Kidney (tissue), 14 donors: ENCODE measurements around the gene TTR. TPM values are rescaled to one million over a fixed set of nuclear protein-coding genes. Genes with fewer than 3 reads are reported as not detected.

Experiments used
- DNase-seq, 5 donors: peaks; one replicate each; pipeline ENCODE4 v3.0.0-alpha.2; 2013 to 2020
- FAIRE-seq: peaks from 2 replicates; lab custom pipeline; 2012; peaks lifted over from hg19 to GRCh38; lab: Jason Lieb, UNC
- H3K27ac ChIP-seq, 2 donors: one replicate each; pipeline ENCODE4 v1.7.0; 2013; ENCODE audit warnings: low read depth in 2 of 2, low read length in 2 of 2, inconsistent platforms in 1 of 2
- H3K27me3 ChIP-seq: one replicate; pipeline ENCODE4 v1.7.1; 2013; ENCODE audit warnings: low read length, inconsistent platforms; ENCODE audit not compliant: control insufficient read depth, insufficient read depth
- H3K36me3 ChIP-seq, 3 donors: one replicate each; pipeline versions ENCODE4 v1.7.0 to v1.7.1; 2013; ENCODE audit warnings: low read length in 3 of 3, control low read depth in 1 of 3, inconsistent platforms in 1 of 3; ENCODE audit not compliant: insufficient read depth in 3 of 3, control insufficient read depth in 2 of 3
- H3K4me1 ChIP-seq, 3 donors: one replicate each; pipeline versions ENCODE4 v1.7.0 to v1.7.1; 2013; ENCODE audit warnings: low read length in 3 of 3, inconsistent platforms in 1 of 3, low read depth in 1 of 3; ENCODE audit not compliant: control insufficient read depth in 2 of 3, insufficient read depth in 2 of 3
- H3K4me3 ChIP-seq, 3 donors: one replicate each; pipeline versions ENCODE4 v1.7.0 to v1.8.1; 2013; ENCODE audit warnings: low read length in 3 of 3, control low read depth in 1 of 3, inconsistent platforms in 1 of 3
- H3K9ac ChIP-seq, 3 donors: one replicate each; pipeline versions ENCODE4 v1.7.0 to v1.7.1; 2013; ENCODE audit warnings: low read length in 3 of 3, control low read depth in 1 of 3, inconsistent platforms in 1 of 3
- H3K9me3 ChIP-seq, 3 donors: one replicate each; pipeline versions ENCODE4 v1.7.0 to v1.7.1; 2013; ENCODE audit warnings: low read length in 3 of 3, control low read depth in 1 of 3, inconsistent platforms in 1 of 3; ENCODE audit not compliant: control insufficient read depth in 2 of 3, insufficient read depth in 1 of 3
- CTCF ChIP-seq: IDR thresholded peaks from 3 replicates; pipeline ENCODE4 v1.5.1; 2012; ENCODE audit warnings: mild to moderate bottlenecking, moderate library complexity, borderline replicate concordance; ENCODE audit not compliant: insufficient read depth; ENCODE audit errors: extremely low read depth
- intact Hi-C: fragments of 100-400 bp; cut with DNase I; formaldehyde crosslinking; loops from one replicate; pipeline ENCODE4 v1.11.1; 2022
- polyA plus RNA-seq: library from polyadenylated mRNA; stranded (reverse); fragments of 350-450 nt; fragmentation: Illumina TruSeq; extraction: RNeasy Lipid Tissue Mini Kit (QIAGEN cat#74804); gene quantifications from one replicate; pipeline ENCODE4 v1.2.3, GENCODE V29; 2014; ENCODE audit warnings: low read depth, low replicate concordance; ENCODE audit not compliant: insufficient read depth
- total RNA-seq: library from RNA; stranded (reverse); fragmentation: NEBNext Ultra II Directional; extraction: Animal tissue kit (Norgen Biotek cat#: 25700); gene quantifications from one replicate; pipeline ENCODE4 v1.2.1, GENCODE V29; 2021
- donor health status: control.
- donor health status: control.
- donor health status: control.
- donor health status: control.
- donor health status: control.
- donor health status: DM: yes; HTN: yes; CAD: no.
- donor health status: Normal renal cell carcinoma (clear cell type).

TTR gene
- total and polyA plus RNA-seq, 2 donors from 2014 or later: 4.4 TPM; not detected in 1

GRCh38 chr18:31562726-31563125 is 29.0 kb upstream of the TTR start:
- FAIRE-seq (peak; percentile 78), DNase-seq (peak in 2 of 5 donors; percentile 37 to 48)
- Histone ChIP-seq H3K9ac (no peak overlapping the region), H3K9me3 (no peaks in the 10 kb centered on the region), H3K4me3 (peak overlapping the region in 1 of 3 donors; percentile 4), H3K27ac (no peak overlapping the region), H3K36me3 (no peaks in the 10 kb centered on the region), H3K27me3 (no peaks in the 10 kb centered on the region), H3K4me1 (peaks cover 0 to 23% (median 3%) of the 10 kb centered on the region in 3 donors)
- intact Hi-C loops: loop anchor here (5.0 kb wide), 1 partner anchor 160 kb away; no protein-coding TSS in a partner anchor
- TF ChIP-seq CTCF: no peak

GRCh38 chr18:31563778-31564177 is 27.9 kb upstream of the TTR start:
- peaks cover 0 to 28% (median 3%) of the 10 kb centered on the region in 3 donors for H3K4me1 ChIP-seq
- H3K27ac ChIP-seq: no peak overlapping the region
- TF ChIP-seq CTCF: no peak
- no peak for FAIRE-seq
- no peaks in the 10 kb centered on the region for H3K27me3 ChIP-seq
- no peaks in the 10 kb centered on the region for H3K36me3 ChIP-seq
- no peaks in the 10 kb centered on the region for H3K9me3 ChIP-seq
- DNase-seq: no peak
- intact Hi-C loops: loop anchor here (5.0 kb wide), 1 partner anchor 159 kb away; no protein-coding TSS in a partner anchor
- no peak overlapping the region for H3K9ac ChIP-seq
- H3K4me3 ChIP-seq: no peak overlapping the region

- peaks cover 0 to 28% (median 3%) of the 10 kb centered on the region in 3 donors for H3K4me1 ChIP-seq
- intact Hi-C loops: no loop called here
These were observed 26.3 kb upstream of the TTR start for GRCh38 chr18:31565345-31565744.

More at GRCh38 chr18:31565345-31565744, 26.3 kb upstream of the TTR start:
- H3K9ac ChIP-seq: no peak overlapping the region
- DNase-seq (no peak), FAIRE-seq (no peak)
- no peaks in the 10 kb centered on the region for H3K36me3 ChIP-seq
- H3K9me3 ChIP-seq: no peaks in the 10 kb centered on the region
- H3K27me3 ChIP-seq: no peaks in the 10 kb centered on the region
- H3K4me3 ChIP-seq: no peak overlapping the region
- TF ChIP-seq CTCF: no peak
- H3K27ac ChIP-seq: no peak overlapping the region
